HCT116 (cell line): ENCODE measurements around the gene MTHFD2L. TPM values are rescaled to one million over a fixed set of nuclear protein-coding genes. Genes with fewer than 3 reads are reported as not detected.
"Not testable (repeated sequence)": the region's sequence is repeated elsewhere in the genome, so short reads cannot be mapped to it uniquely, and the experiment has no call there.

Source experiments
- ATAC-seq: fragments of 200-7000 bp; cut with Tn5 transposase; 2 replicates; pipeline ENCODE4 v1.9.1; 2020; ENCODE audit warnings: mild to moderate bottlenecking, moderate library complexity
- BruUV-seq: library from RNA; stranded (reverse); fragments of 400-500 nt; replicated peaks from 2 replicates; lab custom pipeline; 2021; lab: Mats Ljungman, UMichigan
- CTCF ChIA-PET: fragments of 300-600 bp; sonication (Branson Sonifier 250); formaldehyde crosslinking; loops from one replicate; lab custom pipeline; 2021; ENCODE audit warnings: antibody characterized with exemption; lab: Charles Lee
- POLR2A ChIA-PET: fragments of 300-600, 350-600 bp; sonication (Branson Sonifier 250); formaldehyde crosslinking; loops from one replicate; lab custom pipeline; 2021; ENCODE audit warnings: antibody characterized with exemption; lab: Charles Lee
- RAD21 ChIA-PET, 2 experiments: fragments of 300-600 bp; sonication (Branson Sonifier 250); formaldehyde crosslinking; loops; one replicate each; lab custom pipeline; 2023; ENCODE audit warnings: low total read pairs in 2 of 2; ENCODE audit not compliant: uncharacterized antibody in 2 of 2, unreplicated experiment in 2 of 2, low non-redundant PET in 1 of 2; lab: Charles Lee
- DNase-seq: peaks from one replicate; pipeline ENCODE4 v3.0.0-alpha.2; 2010; ENCODE audit warnings: low read depth, low spot score
- H2AFZ ChIP-seq: fragments of 200-600 bp; shearing (Covaris generic), sonication (generic); 2 replicates; pipeline ENCODE4 v1.6.1; 2017; ENCODE audit warnings: low read depth, mixed run types, mixed read lengths, antibody characterized with exemption, low read length; ENCODE audit not compliant: poor library complexity, severe bottlenecking
- H3K27ac ChIP-seq: 2 replicates; pipeline ENCODE4 v1.5.1; 2012; ENCODE audit warnings: low read depth, low read length
- H3K27me3 ChIP-seq: fragments of 200-600 bp; sonication (generic); 2 replicates; pipeline ENCODE4 v1.6.1; 2016; ENCODE audit warnings: mixed run types, low read length, mixed read lengths; ENCODE audit not compliant: insufficient read depth
- H3K36me3 ChIP-seq, 2 experiments: fragments of 200-500 bp in 1 of 2; fragments of 200-600 bp in 1 of 2; sonication (Bioruptor generic) in 1 of 2; sonication (generic) in 1 of 2; 2 replicates each; pipeline versions ENCODE4 v1.5.1 to v1.6.1; 2014 to 2016; ENCODE audit warnings: low read length in 2 of 2, inconsistent platforms in 1 of 2, mixed read lengths in 1 of 2, mixed run types in 1 of 2; ENCODE audit not compliant: insufficient read depth in 2 of 2, control insufficient read depth in 1 of 2
- H3K4me1 ChIP-seq, 2 experiments: fragments of 200-600 bp in 1 of 2; sonication (generic) in 1 of 2; 2 replicates each; pipeline versions ENCODE4 v1.5.1 to v1.6.1; 2012 to 2017; ENCODE audit warnings: low read length in 2 of 2, inconsistent platforms in 1 of 2, mild to moderate bottlenecking in 1 of 2, mixed read lengths in 1 of 2, mixed run types in 1 of 2, moderate library complexity in 1 of 2; ENCODE audit not compliant: insufficient read depth in 2 of 2, control insufficient read depth in 1 of 2
- H3K4me2 ChIP-seq: fragments of 200-600 bp; sonication (generic); 2 replicates; pipeline ENCODE4 v1.6.1; 2017; ENCODE audit warnings: mixed run types, low read length, mixed read lengths
- H3K4me3 ChIP-seq, 2 experiments: fragments of 200-600 bp in 1 of 2; sonication (generic) in 1 of 2; replicated peaks in 1 of 2; 2 replicates each; pipeline ENCODE4 v1.5.1; 2011 to 2016; ENCODE audit warnings: low read length in 2 of 2, control low read depth in 1 of 2, low read depth in 1 of 2, mild to moderate bottlenecking in 1 of 2, mixed read lengths in 1 of 2, mixed run types in 1 of 2
- H3K79me2 ChIP-seq: fragments of 200-600 bp; sonication (generic); 2 replicates; pipeline ENCODE4 v1.6.1; 2017; ENCODE audit warnings: mild to moderate bottlenecking, mixed run types, low read length, moderate library complexity, mixed read lengths; ENCODE audit not compliant: insufficient read depth
- H3K9ac ChIP-seq: fragments of 200-600 bp; sonication (generic); 2 replicates; pipeline ENCODE4 v1.6.1; 2016; ENCODE audit warnings: low read length, mixed read lengths
- H3K9me2 ChIP-seq: fragments of 200-600 bp; sonication (generic), shearing (Covaris generic); 2 replicates; pipeline ENCODE4 v1.6.1; 2017; ENCODE audit warnings: mixed run types, mild to moderate bottlenecking, moderate library complexity; ENCODE audit not compliant: insufficient read depth
- H3K9me3 ChIP-seq, 2 experiments: fragments of 200-500 bp in 1 of 2; fragments of 200-600 bp in 1 of 2; sonication (Bioruptor generic) in 1 of 2; sonication (generic) in 1 of 2; 2 replicates each; pipeline ENCODE4 v1.6.1; 2014 to 2017; ENCODE audit warnings: low read length in 2 of 2, mixed read lengths in 2 of 2, inconsistent platforms in 1 of 2, low read depth in 1 of 2, mild to moderate bottlenecking in 1 of 2, mixed run types in 1 of 2, moderate library complexity in 1 of 2; ENCODE audit not compliant: control insufficient read depth in 1 of 2, insufficient read depth in 1 of 2
- H4K20me1 ChIP-seq: fragments of 200-600 bp; sonication (generic), shearing (Covaris generic); 2 replicates; pipeline ENCODE4 v1.6.1; 2017; ENCODE audit warnings: mixed run types, mild to moderate bottlenecking, moderate library complexity; ENCODE audit not compliant: insufficient read depth
- CBX3 ChIP-seq: IDR thresholded peaks from 2 replicates; pipeline ENCODE4 v1.6.1; 2012; ENCODE audit warnings: low read depth
- CEBPB ChIP-seq: IDR thresholded peaks from 2 replicates; pipeline ENCODE4 v1.6.1; 2012; ENCODE audit warnings: low read depth
- ELF1 ChIP-seq: IDR thresholded peaks from 2 replicates; pipeline ENCODE4 v1.6.1; 2012; ENCODE audit warnings: low read depth, borderline replicate concordance
- EZH2phosphoT487 ChIP-seq: fragments of 200-600 bp; IDR thresholded peaks from 2 replicates; pipeline ENCODE4 v1.6.1; 2018; ENCODE audit warnings: antibody characterized with exemption, borderline replicate concordance
- POLR2A ChIP-seq: IDR thresholded peaks from 2 replicates; pipeline ENCODE4 v1.7.0; 2011; ENCODE audit warnings: borderline replicate concordance; ENCODE audit not compliant: insufficient read depth, insufficient read length; ENCODE audit errors: extremely low read depth
- RAD21 ChIP-seq: IDR thresholded peaks from 2 replicates; pipeline ENCODE4 v1.6.1; 2012; ENCODE audit warnings: low read depth, mild to moderate bottlenecking
- SP1 ChIP-seq: IDR thresholded peaks from 2 replicates; pipeline ENCODE4 v1.6.1; 2012; ENCODE audit warnings: low read depth
- SRF ChIP-seq: IDR thresholded peaks from 2 replicates; pipeline ENCODE4 v1.6.1; 2012; ENCODE audit warnings: low read depth
- ZFX ChIP-seq: fragments of 450-650 bp; IDR thresholded peaks from 2 replicates; pipeline ENCODE4 v1.6.1; 2017
- intact Hi-C: fragments of 100-400 bp; cut with micrococcal nuclease; formaldehyde crosslinking; loops from 2 replicates; pipeline ENCODE4 v1.10.0; 2022
- total RNA-seq: library from RNA; stranded (reverse); gene quantifications from one replicate; pipeline ENCODE4 v1.2.1, GENCODE V29; 2021; ENCODE audit not compliant: unreplicated experiment
- TF ChIP-seq, protein P1 (sequence below): IDR thresholded peaks from 2 replicates; pipeline ENCODE4 v1.6.1; 2012
- TF ChIP-seq, protein P2 (sequence below): IDR thresholded peaks from 2 replicates; pipeline ENCODE4 v1.6.1; 2011; ENCODE audit warnings: mild to moderate bottlenecking, low read length, moderate library complexity; ENCODE audit not compliant: insufficient replicate concordance; ENCODE audit errors: extremely low read depth

Gene MTHFD2L
- total RNA-seq, 1 experiment from 2014 or later, result 15.0 TPM

DNA sequence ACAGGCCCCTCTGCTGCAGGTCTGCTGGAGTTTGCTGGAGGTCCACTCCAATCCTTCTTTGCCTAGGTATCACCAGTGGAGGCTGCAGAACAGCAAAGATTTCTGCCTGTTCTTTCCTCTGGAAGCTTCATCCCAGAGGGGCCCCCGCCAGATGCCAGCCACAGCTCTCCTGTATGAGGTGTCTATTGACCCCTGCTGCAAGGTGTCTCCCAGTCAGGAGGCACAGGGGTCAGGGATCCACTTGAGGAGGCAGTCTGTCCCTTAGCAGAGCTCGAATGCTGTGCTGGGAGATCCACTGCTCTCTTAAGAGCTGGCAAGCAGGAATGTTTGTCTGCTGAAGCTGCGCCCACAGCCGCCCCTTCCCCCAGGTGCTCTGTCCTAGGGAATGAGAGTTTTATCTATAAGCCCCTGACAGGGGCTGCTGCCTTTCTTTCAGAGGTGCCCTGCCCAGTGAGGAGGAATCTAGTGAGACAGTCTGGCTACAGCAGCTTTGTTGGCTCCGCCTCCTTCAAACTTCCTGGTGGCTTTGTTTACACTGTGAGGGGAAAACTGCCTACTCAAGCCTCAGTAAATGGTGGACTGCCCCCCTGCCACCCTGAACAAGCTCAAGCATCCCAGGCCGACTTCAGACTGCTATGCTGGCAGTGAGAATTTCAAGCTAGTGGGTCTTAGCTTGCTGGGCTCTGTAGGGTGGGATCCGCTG lies 56.7 kb downstream of the MTHFD2L start:
- H3K9me2 ChIP-seq, H3K9me3 ChIP-seq, ATAC-seq, H3K9ac ChIP-seq, H3K27ac ChIP-seq, H3K4me3 ChIP-seq, POLR2A ChIA-PET, RAD21 ChIA-PET, H3K36me3 ChIP-seq, DNase-seq, H3K4me2 ChIP-seq, H3K27me3 ChIP-seq, BruUV-seq, intact Hi-C loops, H3K79me2 ChIP-seq, H4K20me1 ChIP-seq, H2AFZ ChIP-seq: not testable (repeated sequence)
- peaks cover 2 to 31% of the 10 kb centered on the region in 2 experiments; a peak in 2 of 4 replicates for H3K4me1 ChIP-seq
- CTCF ChIA-PET, result interaction anchor here (2.6 kb wide), 1 partner anchor 14 kb away, joined by 11 read pairs; no protein-coding TSS in a partner anchor

DNA sequence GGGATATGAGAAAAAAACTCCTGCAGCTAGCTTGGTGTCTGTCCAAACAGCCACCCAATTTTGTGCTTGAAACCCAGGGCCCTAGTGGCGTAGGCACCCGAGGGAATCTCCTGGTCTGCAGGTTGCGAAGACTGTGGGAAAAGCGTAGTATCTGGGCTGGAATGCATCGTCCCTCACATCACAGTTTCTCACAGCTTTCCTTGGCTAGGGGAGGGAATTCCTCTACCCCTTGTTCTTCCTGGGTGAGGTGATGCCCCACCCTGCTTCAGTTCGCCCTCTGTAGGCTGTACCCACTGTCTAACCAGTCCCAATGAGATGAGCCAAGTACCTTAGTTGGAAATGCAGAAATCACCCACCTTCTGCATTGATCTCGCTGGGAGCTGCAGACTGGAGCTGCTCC lies 57.3 kb downstream of the MTHFD2L start:
- H3K4me3 ChIP-seq, DNase-seq, ATAC-seq, H3K79me2 ChIP-seq, H3K9me2 ChIP-seq, intact Hi-C loops, H3K27me3 ChIP-seq, H3K36me3 ChIP-seq, H4K20me1 ChIP-seq, RAD21 ChIA-PET, H3K9me3 ChIP-seq, H3K27ac ChIP-seq, H3K9ac ChIP-seq, H3K4me2 ChIP-seq, BruUV-seq, H2AFZ ChIP-seq, POLR2A ChIA-PET: not testable (repeated sequence)
- peaks cover 2 to 31% of the 10 kb centered on the region in 2 experiments; a peak in 2 of 4 replicates for H3K4me1 ChIP-seq
- CTCF ChIA-PET, result interaction anchor here (2.6 kb wide), 1 partner anchor 14 kb away, joined by 11 read pairs; no protein-coding TSS in a partner anchor

DNA sequence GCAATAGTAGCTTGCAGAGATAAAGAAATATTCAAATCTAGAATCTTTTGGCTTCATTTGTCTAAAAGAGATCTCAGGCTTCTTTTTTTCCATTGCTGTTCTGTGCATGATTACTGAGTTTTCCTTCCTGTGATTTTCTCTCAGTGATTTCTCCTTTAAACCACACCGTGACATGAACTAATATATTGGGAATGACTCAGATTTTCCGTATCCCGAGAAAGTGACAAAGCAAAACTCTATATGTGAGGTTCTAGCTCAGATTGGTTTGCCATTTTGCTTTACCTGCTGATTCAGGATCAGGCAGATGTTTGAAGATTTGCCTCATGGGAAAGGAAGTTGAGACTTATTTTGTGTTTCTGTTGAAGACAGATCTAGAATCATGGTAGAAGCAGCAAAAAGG lies 59.4 kb downstream of the MTHFD2L start:
- intact Hi-C loops, result no loop called here
- Histone ChIP-seq H2AFZ (no peak overlapping the region), H3K4me3 (no peak overlapping the region), H4K20me1 (no peaks in the 10 kb centered on the region), H3K9ac (no peak overlapping the region), H3K9me3 (no peaks in the 10 kb centered on the region), H3K9me2 (no peaks in the 10 kb centered on the region), H3K4me1 (peaks cover 2 to 31% of the 10 kb centered on the region in 2 experiments; a peak in 2 of 4 replicates), H3K27ac (no peak overlapping the region), H3K27me3 (no peaks in the 10 kb centered on the region), H3K79me2 (no peaks in the 10 kb centered on the region), H3K36me3 (no peaks in the 10 kb centered on the region), H3K4me2 (0 out of 2 replicates have a peak overlapping the region, but pooled peaks have one; percentile 0)
- no TSS peak for BruUV-seq
- RAD21 ChIA-PET, result no interaction called here
- ATAC-seq (no peak), DNase-seq (no peak)
- POLR2A ChIA-PET, result no interaction called here
- CTCF ChIA-PET, result no interaction called here
- no peak for TF ChIP-seq POLR2A
- no peak for TF ChIP-seq CBX3
- no peak for TF ChIP-seq RAD21
- TF ChIP-seq ZFX, result no peak
- TF ChIP-seq, protein P1, sequence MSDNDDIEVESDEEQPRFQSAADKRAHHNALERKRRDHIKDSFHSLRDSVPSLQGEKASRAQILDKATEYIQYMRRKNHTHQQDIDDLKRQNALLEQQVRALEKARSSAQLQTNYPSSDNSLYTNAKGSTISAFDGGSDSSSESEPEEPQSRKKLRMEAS, result 0 out of 2 replicates have a peak, but pooled peaks have one; percentile 15
- TF ChIP-seq SP1, result peak; percentile 28; the same call in 1 of the 2 replicates
- no peak for TF ChIP-seq EZH2phosphoT487
- 0 out of 2 replicates have a peak, but pooled peaks have one; percentile 8 for TF ChIP-seq CEBPB
- no peak for TF ChIP-seq SRF
- TF ChIP-seq, protein P2, sequence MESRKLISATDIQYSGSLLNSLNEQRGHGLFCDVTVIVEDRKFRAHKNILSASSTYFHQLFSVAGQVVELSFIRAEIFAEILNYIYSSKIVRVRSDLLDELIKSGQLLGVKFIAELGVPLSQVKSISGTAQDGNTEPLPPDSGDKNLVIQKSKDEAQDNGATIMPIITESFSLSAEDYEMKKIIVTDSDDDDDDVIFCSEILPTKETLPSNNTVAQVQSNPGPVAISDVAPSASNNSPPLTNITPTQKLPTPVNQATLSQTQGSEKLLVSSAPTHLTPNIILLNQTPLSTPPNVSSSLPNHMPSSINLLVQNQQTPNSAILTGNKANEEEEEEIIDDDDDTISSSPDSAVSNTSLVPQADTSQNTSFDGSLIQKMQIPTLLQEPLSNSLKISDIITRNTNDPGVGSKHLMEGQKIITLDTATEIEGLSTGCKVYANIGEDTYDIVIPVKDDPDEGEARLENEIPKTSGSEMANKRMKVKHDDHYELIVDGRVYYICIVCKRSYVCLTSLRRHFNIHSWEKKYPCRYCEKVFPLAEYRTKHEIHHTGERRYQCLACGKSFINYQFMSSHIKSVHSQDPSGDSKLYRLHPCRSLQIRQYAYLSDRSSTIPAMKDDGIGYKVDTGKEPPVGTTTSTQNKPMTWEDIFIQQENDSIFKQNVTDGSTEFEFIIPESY, result no peak
- TF ChIP-seq ELF1, result no peak
